Dendritic cell treated with granulocyte-macrophage colony-stimulating factor and Interleukin-4, amounts not matched to agents 40 ng/mL and 50 ng/mL, for 4 days (primary cell): ENCODE data around the gene ARID3A.
"Not testable (repeated sequence)": the region's sequence is repeated elsewhere in the genome, so short reads cannot be mapped to it uniquely, and the experiment has no call there.

Experiments
- H3K27ac Mint-ChIP-seq: one replicate; pipeline ENCODE4 v1.8.0; 2022; ENCODE audit warnings: mild to moderate bottlenecking, mixed read lengths
- H3K27me3 Mint-ChIP-seq: one replicate; pipeline ENCODE4 v1.8.0; 2022; ENCODE audit warnings: mild to moderate bottlenecking, mixed read lengths
- H3K36me3 Mint-ChIP-seq: one replicate; pipeline ENCODE4 v1.8.0; 2022; ENCODE audit warnings: low read depth, mixed read lengths
- H3K4me1 Mint-ChIP-seq: one replicate; pipeline ENCODE4 v1.8.0; 2022; ENCODE audit warnings: low read depth, mixed read lengths
- H3K4me3 Mint-ChIP-seq: one replicate; pipeline ENCODE4 v1.8.0; 2022; ENCODE audit warnings: mild to moderate bottlenecking, moderate library complexity, mixed read lengths
- H3K9me3 Mint-ChIP-seq: one replicate; pipeline ENCODE4 v1.8.0; 2022; ENCODE audit warnings: mixed read lengths
- intact Hi-C: fragments of 100-400 bp; cut with micrococcal nuclease; formaldehyde crosslinking; loops from one replicate; pipeline ENCODE4 v1.15.0; 2022

The ARID3A gene

GRCh38 chr19:887072-887471 is 38.8 kb upstream of the ARID3A start:
- Mint-ChIP-seq H3K27ac (no peak overlapping the region), H3K27me3 (no peaks in the 10 kb centered on the region), H3K36me3 (peaks cover 94% of the 10 kb centered on the region), H3K4me1 (peaks cover 20% of the 10 kb centered on the region), H3K4me3 (no peak overlapping the region), H3K9me3 (no peaks in the 10 kb centered on the region)
- intact Hi-C loops, result no loop called here

DNA sequence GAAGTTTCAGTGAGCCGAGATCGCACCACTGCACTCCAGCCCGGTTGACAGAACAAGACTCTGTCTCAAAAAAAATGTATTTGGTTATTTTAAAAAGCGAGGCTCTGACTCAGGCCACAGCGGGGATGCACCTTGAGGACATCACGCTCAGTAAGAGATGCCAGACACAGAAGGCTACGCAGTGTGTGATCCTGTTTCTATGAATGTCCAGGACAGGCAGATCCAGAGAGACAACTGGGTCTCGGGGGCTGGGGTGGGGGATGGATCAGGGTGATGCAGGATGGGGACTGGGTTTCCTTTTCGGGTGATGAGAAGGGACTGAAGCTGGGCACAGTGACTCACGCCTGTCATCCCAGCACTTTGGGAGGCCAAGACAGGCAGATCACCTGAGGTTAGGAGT is 38.2 kb upstream of the ARID3A start:
- no peaks in the 10 kb centered on the region for H3K27me3 Mint-ChIP-seq
- H3K9me3 Mint-ChIP-seq, result no peaks in the 10 kb centered on the region
- intact Hi-C loops, result no loop called here
- H3K36me3 Mint-ChIP-seq, result peaks cover 89% of the 10 kb centered on the region
- no peak overlapping the region for H3K4me3 Mint-ChIP-seq
- peaks cover 24% of the 10 kb centered on the region for H3K4me1 Mint-ChIP-seq
- H3K27ac Mint-ChIP-seq, result no peak overlapping the region

DNA sequence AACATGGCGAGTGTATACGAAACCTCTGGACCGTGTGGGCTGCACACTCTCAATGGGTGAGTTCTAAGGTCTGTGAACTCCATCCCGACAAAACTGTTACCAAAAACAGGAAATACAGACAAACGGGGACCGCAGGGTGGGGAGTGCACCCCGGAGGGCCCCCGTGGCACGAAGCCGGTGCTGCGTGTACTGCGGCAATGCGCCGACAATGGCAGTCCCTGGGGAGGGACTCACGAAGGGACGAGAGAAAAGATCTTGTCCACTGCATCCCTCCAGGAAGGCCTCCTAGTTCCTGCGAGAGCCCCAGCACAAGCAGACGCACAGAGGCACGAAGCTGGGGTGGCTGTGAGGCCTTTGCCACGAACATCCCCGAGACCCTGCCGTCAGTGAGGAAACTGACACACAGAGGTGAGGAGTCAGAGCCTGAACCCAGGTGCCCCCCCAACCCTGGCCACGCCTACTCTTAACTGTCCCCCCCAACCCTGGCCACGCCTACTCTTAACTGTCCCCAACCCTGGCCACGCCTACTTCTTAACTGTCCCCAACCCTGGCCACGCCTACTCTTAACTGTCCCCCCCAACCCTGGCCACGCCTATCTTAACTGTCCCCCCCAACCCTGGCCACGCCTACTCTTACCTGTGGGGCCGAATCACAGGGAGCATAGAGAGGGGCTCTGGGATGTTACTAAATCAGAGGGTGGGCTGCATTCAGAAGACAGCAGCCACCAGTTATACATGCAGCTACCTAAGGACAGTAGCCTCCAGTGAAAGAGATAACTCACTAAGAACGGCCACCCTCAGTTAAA is 37.1 kb upstream of the ARID3A start:
- intact Hi-C loops, result no loop called here
- Mint-ChIP-seq H3K36me3 (peaks cover 83% of the 10 kb centered on the region), H3K27me3 (no peaks in the 10 kb centered on the region), H3K4me3 (no peak overlapping the region), H3K4me1 (peaks cover 24% of the 10 kb centered on the region), H3K9me3 (no peaks in the 10 kb centered on the region), H3K27ac (no peak overlapping the region)

DNA sequence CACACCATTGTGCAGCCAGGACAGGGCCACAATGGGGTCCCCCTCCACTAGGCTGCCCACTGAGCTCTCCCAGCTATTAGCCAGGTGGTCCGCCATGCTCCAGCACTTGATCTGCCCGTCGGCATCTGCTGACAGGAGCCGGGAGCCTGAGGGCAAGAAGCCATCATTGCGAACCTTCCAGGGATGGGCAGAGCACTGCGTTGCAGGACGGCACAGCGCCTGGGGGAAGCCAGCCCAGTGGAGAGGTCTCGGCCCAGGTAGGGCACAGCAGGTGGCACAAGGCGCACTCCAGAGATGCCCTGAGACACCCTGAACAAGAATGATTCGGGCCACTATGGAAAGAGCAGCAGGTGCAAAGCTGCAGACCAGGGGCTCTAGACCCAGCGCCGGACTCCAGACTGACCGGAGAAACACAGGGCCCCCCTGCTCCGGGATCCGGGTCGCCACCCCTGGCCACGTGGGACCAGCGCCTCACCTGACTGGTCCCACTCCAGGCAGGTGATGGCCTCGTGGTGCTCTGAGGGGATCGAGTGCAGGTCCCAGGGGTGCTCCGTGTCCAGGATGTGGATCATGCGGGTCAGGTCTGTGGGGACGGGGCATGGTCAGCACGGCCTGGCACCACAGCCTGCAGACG is 36.1 kb upstream of the ARID3A start:
- Mint-ChIP-seq H3K9me3 (no peaks in the 10 kb centered on the region), H3K4me1 (peaks cover 24% of the 10 kb centered on the region), H3K27ac (no peak overlapping the region), H3K4me3 (no peak overlapping the region), H3K36me3 (peaks cover 73% of the 10 kb centered on the region), H3K27me3 (no peaks in the 10 kb centered on the region)
- intact Hi-C loops, result no loop called here

- Mint-ChIP-seq H3K4me1 (peaks cover 29% of the 10 kb centered on the region), H3K4me3 (peak overlapping the region; percentile 69), H3K36me3 (peaks cover 62% of the 10 kb centered on the region), H3K27ac (peak overlapping the region; percentile 79), H3K27me3 (no peaks in the 10 kb centered on the region), H3K9me3 (no peaks in the 10 kb centered on the region)
- intact Hi-C loops, result no loop called here
These were observed 35.0 kb upstream of the ARID3A start for GRCh38 chr19:890831-891230.

GRCh38 chr19:891421-892200 is 34.2 kb upstream of the ARID3A start:
- Mint-ChIP-seq H3K4me3 (peak overlapping the region; percentile 85), H3K4me1 (peaks cover 29% of the 10 kb centered on the region), H3K27ac (peak overlapping the region; percentile 98), H3K36me3 (peaks cover 62% of the 10 kb centered on the region)
- H3K9me3 Mint-ChIP-seq, intact Hi-C loops, H3K27me3 Mint-ChIP-seq: not testable (repeated sequence)

- H3K4me3 Mint-ChIP-seq, result peak overlapping the region; percentile 85
- peaks cover 29% of the 10 kb centered on the region for H3K4me1 Mint-ChIP-seq
- peaks cover 62% of the 10 kb centered on the region for H3K36me3 Mint-ChIP-seq
- intact Hi-C loops, result no loop called here
- peak overlapping the region; percentile 98 for H3K27ac Mint-ChIP-seq
- H3K27me3 Mint-ChIP-seq, result no peaks in the 10 kb centered on the region
- H3K9me3 Mint-ChIP-seq, result no peaks in the 10 kb centered on the region
These were observed 33.5 kb upstream of the ARID3A start for GRCh38 chr19:892243-892893.

DNA sequence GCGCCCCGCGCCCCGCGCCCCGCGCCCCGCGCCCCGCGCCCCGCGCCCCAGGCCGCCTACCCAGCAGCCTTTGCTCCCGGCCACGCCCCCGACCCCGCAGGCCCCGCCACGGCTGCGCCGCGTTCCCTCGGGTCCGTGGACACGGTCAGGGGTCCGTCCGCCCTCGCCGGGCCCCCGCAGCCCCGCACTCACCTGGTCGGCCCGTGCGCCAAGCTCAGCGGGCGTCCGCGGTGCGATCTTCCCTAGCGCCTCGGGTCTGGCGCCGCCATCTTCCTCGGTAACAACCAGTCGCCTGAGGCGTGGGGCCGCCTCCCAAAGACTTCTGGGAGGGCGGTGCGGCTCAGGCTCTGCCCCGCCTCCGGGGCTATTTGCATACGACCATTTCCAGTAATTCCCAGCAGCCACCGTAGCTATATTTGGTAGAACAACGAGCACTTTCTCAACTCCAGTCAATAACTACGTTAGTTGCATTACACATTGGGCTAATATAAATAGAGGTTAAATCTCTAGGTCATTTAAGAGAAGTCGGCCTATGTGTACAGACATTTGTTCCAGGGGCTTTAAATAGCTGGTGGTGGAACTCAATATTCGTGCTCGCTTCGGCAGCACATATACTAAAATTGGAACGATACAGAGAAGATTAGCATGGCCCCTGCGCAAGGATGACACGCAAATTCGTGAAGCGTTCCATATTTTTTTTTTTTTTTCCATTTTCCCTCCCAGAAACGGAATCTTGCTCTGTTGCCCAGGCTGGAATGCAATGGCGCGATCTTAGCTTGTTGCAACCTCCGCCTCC is 32.7 kb upstream of the ARID3A start, which contains the start of the genes MED16 and RNU6-9:
MED16 (minus strand) TSS at position 294 of the 796 bp plus-strand sequence. CDS start 2,056 bp downstream, outside the sequence.
RNU6-9 (plus strand) TSS at position 591 of the 796 bp plus-strand sequence.
- H3K9me3 Mint-ChIP-seq, result no peaks in the 10 kb centered on the region
- H3K27me3 Mint-ChIP-seq, result no peaks in the 10 kb centered on the region

GRCh38 chr19:896434-896833 is 29.4 kb upstream of the ARID3A start:
- Mint-ChIP-seq H3K9me3 (no peaks in the 10 kb centered on the region), H3K27me3 (no peaks in the 10 kb centered on the region), H3K4me3 (no peak overlapping the region), H3K27ac (no peak overlapping the region), H3K36me3 (peaks cover 62% of the 10 kb centered on the region), H3K4me1 (peaks cover 24% of the 10 kb centered on the region)
- intact Hi-C loops, result no loop called here

More for the DNA sequence above, 32.7 kb upstream of the ARID3A start, which contains the start of the genes MED16 and RNU6-9:
- intact Hi-C loops, result loop anchor here (1.0 kb wide), 1 partner anchor 96 kb away; the partner anchor contains the start of gene PTBP1
- Mint-ChIP-seq H3K27ac (peak within 1 kb of the TSS; percentile 98), H3K36me3 (peaks cover 62% of the 10 kb centered on the region), H3K4me1 (peaks cover 29% of the 10 kb centered on the region), H3K4me3 (peak within 1 kb of the TSS; percentile 85)

- Mint-ChIP-seq H3K4me3 (no peak overlapping the region), H3K4me1 (peaks cover 24% of the 10 kb centered on the region), H3K27me3 (no peaks in the 10 kb centered on the region), H3K36me3 (peaks cover 67% of the 10 kb centered on the region), H3K27ac (no peak overlapping the region), H3K9me3 (no peaks in the 10 kb centered on the region)
- intact Hi-C loops, result no loop called here
These were observed 28.8 kb upstream of the ARID3A start for GRCh38 chr19:896999-897398.

- no peak overlapping the region for H3K27ac Mint-ChIP-seq
- intact Hi-C loops, result no loop called here
- peaks cover 73% of the 10 kb centered on the region for H3K36me3 Mint-ChIP-seq
- peaks cover 22% of the 10 kb centered on the region for H3K4me1 Mint-ChIP-seq
- no peak overlapping the region for H3K4me3 Mint-ChIP-seq
- no peaks in the 10 kb centered on the region for H3K27me3 Mint-ChIP-seq
- H3K9me3 Mint-ChIP-seq, result no peaks in the 10 kb centered on the region
These were observed 28.3 kb upstream of the ARID3A start for GRCh38 chr19:897442-898039.

DNA sequence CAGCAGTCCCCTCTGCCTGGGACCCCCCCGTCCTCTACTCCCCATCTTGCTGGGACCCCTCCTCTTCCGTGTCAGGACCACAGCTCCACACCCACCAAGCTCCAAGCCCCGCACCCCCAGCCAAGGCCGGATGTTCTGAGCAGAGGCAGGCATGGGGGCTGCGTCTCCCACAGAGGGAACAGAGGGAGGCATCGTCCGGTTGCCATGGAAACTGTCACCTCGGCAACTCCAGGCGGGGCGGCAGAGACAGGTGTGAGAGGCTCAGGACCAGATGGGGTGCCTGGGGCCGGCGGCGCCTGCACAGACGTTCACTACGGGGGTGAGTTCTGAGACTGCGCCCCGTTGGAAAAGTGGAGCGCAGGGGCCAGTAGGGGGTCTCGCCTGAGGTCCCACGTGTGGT is 27.2 kb upstream of the ARID3A start:
- Mint-ChIP-seq H3K4me3 (no peak overlapping the region), H3K9me3 (no peaks in the 10 kb centered on the region), H3K27me3 (no peaks in the 10 kb centered on the region), H3K36me3 (peaks cover 78% of the 10 kb centered on the region), H3K27ac (no peak overlapping the region), H3K4me1 (peaks cover 22% of the 10 kb centered on the region)
- intact Hi-C loops, result no loop called here
